T-cell (primary cell): ENCODE measurements around the gene SPSB1. TPM values are rescaled to one million over a fixed set of nuclear protein-coding genes. Genes with fewer than 3 reads are reported as not detected.

Source experiments
- ATAC-seq, 4 experiments: fragments of 200-7000 bp in 3 of 4; fragments of 150-1000 bp in 1 of 4; cut with Tn5 transposase; replicated peaks in 1 of 4; 1 replicate in 3 of 4; 2 replicates in 1 of 4; pipeline ENCODE4 v1.10.0; 2021; ENCODE audit warnings: moderate library complexity in 3 of 4, mild to moderate bottlenecking in 2 of 4, moderate number of reproducible peaks in 1 of 4
- CTCF ChIA-PET, 2 donors: fragments of 300-600 bp; sonication (Branson Sonifier 250); formaldehyde crosslinking; loops; one replicate each; lab custom pipeline; 2022; ENCODE audit warnings: antibody characterized with exemption in 2 of 2; lab: Charles Lee
- POLR2A ChIA-PET, 2 donors: fragments of 300-600 bp; sonication (Branson Sonifier 250); formaldehyde crosslinking; loops; one replicate each; lab custom pipeline; 2022; ENCODE audit warnings: antibody characterized with exemption in 2 of 2; lab: Charles Lee
- DNase-seq, 35 experiments: peaks; one replicate each; pipeline versions ENCODE4 v3.0.0 to v3.0.0-alpha.2; 2013 to 2023
- H3K27ac ChIP-seq: one replicate; pipeline ENCODE4 v1.5.1; 2013; ENCODE audit warnings: low read length
- H3K27me3 ChIP-seq, 2 experiments: replicated peaks in 1 of 2; 1 replicate in 1 of 2; 2 replicates in 1 of 2; pipeline versions ENCODE4 v1.6.1 to v1.7.0; 2013; ENCODE audit warnings: low read length in 1 of 2, mixed read lengths in 1 of 2; ENCODE audit not compliant: control insufficient read depth in 2 of 2, insufficient read depth in 2 of 2; ENCODE audit errors: extremely low read depth in 1 of 2
- H3K36me3 ChIP-seq, 2 donors: 1 replicate in 1 of 2; 2 replicates in 1 of 2; pipeline versions ENCODE4 v1.6.1 to v1.7.0; 2013; ENCODE audit warnings: low read length in 1 of 2; ENCODE audit not compliant: control insufficient read depth in 2 of 2, insufficient read depth in 1 of 2; ENCODE audit errors: extremely low read depth in 1 of 2
- H3K4me1 ChIP-seq, 2 experiments: 1 replicate in 1 of 2; 2 replicates in 1 of 2; pipeline versions ENCODE4 v1.6.1 to v1.7.0; 2013; ENCODE audit warnings: low read length in 2 of 2, mixed read lengths in 1 of 2; ENCODE audit not compliant: insufficient read depth in 2 of 2, control insufficient read depth in 1 of 2; ENCODE audit errors: extremely low read depth in 1 of 2
- H3K4me3 ChIP-seq, 2 donors: 1 replicate in 1 of 2; 2 replicates in 1 of 2; pipeline versions ENCODE4 v1.5.1 to v1.7.0; 2013; ENCODE audit warnings: mild to moderate bottlenecking in 2 of 2, low read length in 1 of 2, moderate library complexity in 1 of 2; ENCODE audit not compliant: control insufficient read depth in 1 of 2; ENCODE audit errors: extremely low read depth in 1 of 2
- H3K9me3 ChIP-seq: 2 replicates; pipeline ENCODE4 v1.7.0; 2013
- H3K27ac Mint-ChIP-seq, 2 donors: one replicate each; pipeline ENCODE4 v1.8.0; 2020 to 2021; ENCODE audit warnings: mild to moderate bottlenecking in 2 of 2, mixed read lengths in 2 of 2
- H3K27me3 Mint-ChIP-seq, 2 donors: one replicate each; pipeline ENCODE4 v1.8.0; 2021 to 2022; ENCODE audit warnings: mixed read lengths in 2 of 2
- H3K36me3 Mint-ChIP-seq: one replicate; pipeline ENCODE4 v1.8.0; 2021; ENCODE audit warnings: mixed read lengths
- H3K4me1 Mint-ChIP-seq, 3 donors: one replicate each; pipeline ENCODE4 v1.8.0; 2020 to 2022; ENCODE audit warnings: mixed read lengths in 3 of 3, mild to moderate bottlenecking in 1 of 3
- H3K4me3 Mint-ChIP-seq, 3 donors: one replicate each; pipeline ENCODE4 v1.8.0; 2020 to 2022; ENCODE audit warnings: mild to moderate bottlenecking in 3 of 3, mixed read lengths in 3 of 3, moderate library complexity in 3 of 3
- H3K9me3 Mint-ChIP-seq, 3 donors: one replicate each; pipeline ENCODE4 v1.8.0; 2020 to 2022; ENCODE audit warnings: mixed read lengths in 3 of 3
- WGBS: methylation state at CpG from one replicate; pipeline ENCODE4 v1.1.5; 2013; ENCODE audit warnings: missing lambda C conversion rate; ENCODE audit not compliant: insufficient coverage; 5-methylcytosine and 5-hydroxymethylcytosine counted together
- total RNA-seq, 35 experiments: library from RNA in 6 of 35; stranded (reverse) in 6 of 35; fragments of 120-200 nt in 1 of 35; gene quantifications; one replicate each; pipeline versions ENCODE4 v1.2.1 to v1.2.4 and lab custom pipeline; 2013 to 2026

SPSB1 gene
- total RNA-seq, 5 donors from 2014 or later (not counting 1 experiment from before 2014, with no cell fraction given) = 3.1 to 6.4 (median 5.4) TPM

DNA sequence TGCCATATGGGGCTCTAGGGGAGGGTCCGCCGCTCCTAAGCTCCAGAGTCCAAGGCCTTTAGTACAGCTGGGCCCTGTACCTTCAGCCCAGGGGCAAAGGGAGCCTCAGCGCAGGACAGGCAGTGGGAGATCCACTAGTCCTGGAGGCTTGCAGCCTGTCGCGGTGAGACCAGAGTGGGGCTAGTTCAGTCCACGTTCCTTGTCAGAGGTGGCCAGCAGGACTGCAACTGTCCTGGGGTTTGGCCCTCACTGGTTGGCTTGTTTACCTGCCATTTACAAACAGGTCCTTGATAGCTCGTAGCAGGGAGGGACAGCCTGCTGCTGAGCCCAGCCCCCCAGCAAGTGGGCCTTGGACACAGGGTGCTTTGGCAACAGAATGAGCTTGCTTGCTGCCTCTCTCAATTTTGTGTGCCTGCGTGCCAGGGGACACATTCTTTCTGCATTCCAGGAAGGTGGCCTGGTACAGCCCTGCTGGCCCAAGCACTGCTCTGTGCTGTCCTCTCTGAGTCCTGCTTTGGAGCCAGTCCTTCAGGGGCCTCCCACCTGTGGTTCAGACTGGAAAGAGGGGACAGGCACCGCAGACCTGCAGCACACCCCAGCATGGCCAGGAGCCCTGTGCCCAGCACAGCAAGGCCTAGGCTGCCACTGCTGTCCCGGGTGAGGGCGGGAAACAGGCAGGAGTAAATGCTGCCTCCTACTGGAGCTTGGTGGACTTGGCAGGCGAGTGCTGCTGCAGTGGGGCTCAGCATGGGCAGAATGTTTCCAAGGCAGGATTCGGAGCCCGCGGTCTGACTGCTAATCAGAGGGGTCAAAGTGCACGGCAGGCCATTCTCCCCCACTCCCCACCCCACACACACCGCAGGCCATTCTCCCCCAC lies 42.9 kb upstream of the SPSB1 start:
- POLR2A ChIA-PET = no interaction called here
- peak in 2 of 4 experiments; percentile 24 to 35 for ATAC-seq
- 89% methylated on average over 16 of the region's 17 CpGs for WGBS
- peak in 6 of 35 experiments; percentile 7 to 31 (median 13) for DNase-seq
- H3K36me3 ChIP-seq = peaks cover 7 to 25% of the 10 kb centered on the region in 2 donors
- peaks cover 0 to 4% of the 10 kb centered on the region in 2 experiments for H3K4me1 ChIP-seq
- H3K27ac ChIP-seq = no peak overlapping the region
- no peaks in the 10 kb centered on the region for H3K9me3 ChIP-seq
- H3K27ac Mint-ChIP-seq = no peak overlapping the region
- no peak overlapping the region for H3K4me3 ChIP-seq
- no peaks in the 10 kb centered on the region for H3K27me3 Mint-ChIP-seq
- peaks cover 30% of the 10 kb centered on the region for H3K36me3 Mint-ChIP-seq
- CTCF ChIA-PET = interaction anchor here in 1 of 2 donors (0.6 kb wide), 1 partner anchor 163 kb away, joined by 3 read pairs; no protein-coding TSS in a partner anchor
- no peaks in the 10 kb centered on the region for H3K9me3 Mint-ChIP-seq
- H3K4me1 Mint-ChIP-seq = peaks cover 15 to 23% (median 17%) of the 10 kb centered on the region in 3 donors
- no peak overlapping the region for H3K4me3 Mint-ChIP-seq
- no peaks in the 10 kb centered on the region for H3K27me3 ChIP-seq

DNA sequence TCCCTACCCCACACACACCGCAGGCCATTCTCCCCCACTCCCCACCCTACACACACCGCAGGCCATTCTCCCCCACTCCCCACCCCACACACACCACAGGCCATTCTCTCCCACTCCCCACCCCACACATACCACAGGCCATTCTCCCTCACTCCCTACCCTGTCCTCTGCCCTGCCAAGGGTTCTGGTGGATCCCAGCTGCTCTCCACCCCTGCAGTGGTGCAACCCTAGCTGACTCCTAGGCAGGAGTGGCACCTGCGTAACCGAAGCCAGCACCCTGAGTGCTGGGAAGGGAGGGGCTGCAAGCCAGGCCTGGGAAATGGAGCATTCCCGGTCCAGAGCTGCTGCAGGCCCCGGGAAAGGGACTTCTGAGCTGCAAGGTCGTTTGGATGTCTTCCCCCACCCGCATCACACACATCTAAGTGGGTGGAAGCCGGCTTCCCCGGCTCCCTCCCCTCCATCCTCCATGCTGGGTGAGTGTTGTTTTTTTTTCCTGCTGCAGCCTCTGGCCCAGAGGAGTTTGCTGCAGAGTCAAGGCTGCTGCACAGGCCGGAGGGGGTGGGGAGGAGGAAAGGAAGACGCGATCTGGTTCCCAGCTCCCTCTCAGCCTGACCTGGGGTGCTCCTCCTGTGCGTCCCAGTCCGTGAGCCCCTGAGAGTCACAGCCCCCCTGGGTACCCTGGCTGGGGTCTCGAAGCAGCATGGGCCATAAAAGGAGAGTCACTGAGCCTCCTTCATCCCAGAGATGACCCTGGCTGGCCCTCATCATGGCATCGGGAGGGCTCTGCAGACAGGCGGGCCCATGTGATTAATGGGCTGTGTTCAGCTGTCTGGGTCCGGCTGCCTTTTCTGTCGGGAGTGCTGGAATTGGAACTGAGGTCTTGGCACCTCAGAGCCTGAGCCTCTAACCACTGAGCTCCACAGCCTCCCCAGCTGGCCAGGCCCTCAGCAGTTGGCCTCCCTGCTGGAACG lies 42.0 kb upstream of the SPSB1 start:
- H3K9me3 ChIP-seq = no peaks in the 10 kb centered on the region
- ChIA-PET POLR2A (no interaction called here), CTCF (interaction anchor here in 1 of 2 donors (0.5 to 0.6 kb wide), 2 partner anchors 109 to 162 kb away, joined by 3 to 4 read pairs; no protein-coding TSS in a partner anchor)
- no peak for DNase-seq
- H3K27me3 ChIP-seq = no peaks in the 10 kb centered on the region
- H3K27ac ChIP-seq = no peak overlapping the region
- Mint-ChIP-seq H3K27me3 (no peaks in the 10 kb centered on the region), H3K4me1 (peaks cover 13 to 22% (median 15%) of the 10 kb centered on the region in 3 donors), H3K27ac (no peak overlapping the region), H3K4me3 (no peak overlapping the region), H3K9me3 (no peaks in the 10 kb centered on the region), H3K36me3 (peaks cover 30% of the 10 kb centered on the region)
- H3K4me3 ChIP-seq = no peak overlapping the region
- no peak for ATAC-seq
- WGBS = 100% methylated on average over 11 of the region's 21 CpGs
- H3K36me3 ChIP-seq = peaks cover 7 to 25% of the 10 kb centered on the region in 2 donors
- no peaks in the 10 kb centered on the region for H3K4me1 ChIP-seq

DNA sequence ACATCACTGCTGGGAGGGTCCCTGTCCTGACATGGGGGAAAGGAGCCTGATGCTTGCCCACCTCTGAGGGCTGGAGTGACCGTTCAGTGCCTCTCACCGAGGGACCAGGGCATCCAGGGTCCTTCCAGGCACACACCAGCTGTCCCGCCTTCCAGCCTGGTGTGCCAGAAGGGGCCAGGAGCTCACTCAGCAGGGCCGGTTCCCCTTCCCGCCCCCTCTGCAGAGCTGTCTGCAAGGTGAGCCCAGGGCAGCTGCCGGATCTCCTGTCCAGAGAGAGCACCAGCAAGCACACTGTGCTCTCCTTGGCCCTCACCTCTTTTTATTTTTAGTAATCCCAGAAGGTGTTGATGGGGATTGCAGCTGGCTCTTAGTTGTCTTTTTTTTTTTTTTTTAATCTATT lies 41.2 kb upstream of the SPSB1 start:
- ATAC-seq (no peak), DNase-seq (no peak)
- H3K27ac Mint-ChIP-seq = no peak overlapping the region
- H3K4me1 ChIP-seq = no peaks in the 10 kb centered on the region
- H3K27me3 Mint-ChIP-seq = no peaks in the 10 kb centered on the region
- peaks cover 7 to 30% of the 10 kb centered on the region in 2 donors for H3K36me3 ChIP-seq
- H3K4me3 Mint-ChIP-seq = no peak overlapping the region
- no peaks in the 10 kb centered on the region for H3K9me3 ChIP-seq
- H3K36me3 Mint-ChIP-seq = peaks cover 24% of the 10 kb centered on the region
- H3K27ac ChIP-seq = no peak overlapping the region
- no peaks in the 10 kb centered on the region for H3K9me3 Mint-ChIP-seq
- H3K4me3 ChIP-seq = no peak overlapping the region
- ChIA-PET CTCF (interaction anchor here in 1 of 2 donors (0.5 kb wide), 1 partner anchor 110 kb away, joined by 4 read pairs; no protein-coding TSS in a partner anchor), POLR2A (no interaction called here)
- peaks cover 13 to 22% (median 15%) of the 10 kb centered on the region in 3 donors for H3K4me1 Mint-ChIP-seq
- H3K27me3 ChIP-seq = no peaks in the 10 kb centered on the region
- 98% methylated on average over 4 of the region's 6 CpGs for WGBS

DNA sequence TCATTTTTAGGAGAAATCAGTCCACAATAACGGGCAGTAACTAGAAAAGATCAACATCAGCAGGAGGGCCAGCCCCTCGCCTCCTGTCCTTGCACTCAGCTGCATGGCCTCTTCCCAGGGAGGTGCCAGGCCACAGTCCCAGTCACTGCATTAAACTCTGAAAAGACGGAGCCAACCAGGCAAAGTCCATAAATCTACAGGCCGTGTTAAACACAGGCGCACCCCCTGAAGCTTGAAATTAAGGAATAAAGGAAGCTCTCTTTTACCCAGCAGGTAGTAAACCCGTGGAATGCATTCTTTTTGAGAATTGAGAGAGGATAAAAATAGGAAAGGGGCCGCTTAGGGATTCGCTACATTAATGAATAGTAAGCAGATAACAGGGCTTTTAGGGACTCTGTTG lies 39.7 kb upstream of the SPSB1 start:
- peaks cover 7 to 19% of the 10 kb centered on the region in 2 donors for H3K36me3 ChIP-seq
- POLR2A ChIA-PET = no interaction called here
- 92% methylated on average over 4 of the region's 8 CpGs for WGBS
- no peaks in the 10 kb centered on the region for H3K27me3 ChIP-seq
- no peaks in the 10 kb centered on the region for H3K4me1 ChIP-seq
- Mint-ChIP-seq H3K27me3 (no peaks in the 10 kb centered on the region), H3K4me1 (peaks cover 18 to 28% (median 24%) of the 10 kb centered on the region in 3 donors), H3K4me3 (no peak overlapping the region), H3K9me3 (no peaks in the 10 kb centered on the region), H3K36me3 (peaks cover 25% of the 10 kb centered on the region), H3K27ac (no peak overlapping the region)
- CTCF ChIA-PET = no interaction called here
- DNase-seq (no peak), ATAC-seq (no peak)
- H3K4me3 ChIP-seq = no peak overlapping the region
- no peaks in the 10 kb centered on the region for H3K9me3 ChIP-seq
- no peak overlapping the region for H3K27ac ChIP-seq

DNA sequence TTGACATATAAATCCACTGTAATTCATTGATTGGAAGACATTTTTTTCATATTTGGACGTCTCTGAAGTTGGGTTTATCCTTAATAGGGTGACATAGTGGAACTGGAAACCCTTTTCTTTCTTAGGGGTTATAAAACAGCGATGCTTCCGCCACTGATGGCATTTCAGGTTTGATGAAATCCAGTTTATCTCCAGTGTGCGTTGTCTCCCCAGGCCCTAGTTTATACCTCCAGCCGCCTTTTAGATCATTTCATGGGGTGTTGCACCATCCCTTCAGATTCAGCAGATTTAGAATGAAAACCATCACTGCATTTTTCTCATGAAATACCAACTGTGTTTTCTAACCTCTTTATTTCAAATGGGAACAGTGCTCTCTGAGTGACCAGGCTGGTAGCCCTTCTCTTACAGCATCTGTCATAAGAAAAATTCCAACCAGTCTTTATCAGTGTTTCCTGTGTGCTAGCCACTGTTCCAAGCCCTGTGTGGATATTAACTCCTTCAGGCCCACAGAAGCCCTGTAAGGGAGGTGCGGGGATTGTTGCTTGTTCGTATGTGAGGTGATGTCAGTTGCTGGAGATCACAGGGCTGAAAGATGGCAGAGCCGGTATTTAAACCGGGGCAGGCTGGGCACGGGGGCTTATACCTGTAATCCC lies 39.1 kb upstream of the SPSB1 start:
- 96% methylated on average over 5 of the region's 10 CpGs for WGBS
- Mint-ChIP-seq H3K27me3 (no peaks in the 10 kb centered on the region), H3K36me3 (peaks cover 27% of the 10 kb centered on the region), H3K27ac (no peak overlapping the region), H3K4me3 (no peak overlapping the region), H3K4me1 (peaks cover 24 to 34% (median 27%) of the 10 kb centered on the region in 3 donors), H3K9me3 (no peaks in the 10 kb centered on the region)
- Histone ChIP-seq H3K4me1 (no peaks in the 10 kb centered on the region), H3K36me3 (peaks cover 7 to 16% of the 10 kb centered on the region in 2 donors), H3K4me3 (no peak overlapping the region), H3K27me3 (no peaks in the 10 kb centered on the region), H3K27ac (no peak overlapping the region), H3K9me3 (no peaks in the 10 kb centered on the region)
- ATAC-seq = no peak
- POLR2A ChIA-PET = no interaction called here
- CTCF ChIA-PET = no interaction called here
- DNase-seq = no peak
